ENCODE results near the gene STN1.
A peak's percentile ranks its signal among the peaks of the same experiment; 100 is the strongest.

The STN1 gene, protein sequence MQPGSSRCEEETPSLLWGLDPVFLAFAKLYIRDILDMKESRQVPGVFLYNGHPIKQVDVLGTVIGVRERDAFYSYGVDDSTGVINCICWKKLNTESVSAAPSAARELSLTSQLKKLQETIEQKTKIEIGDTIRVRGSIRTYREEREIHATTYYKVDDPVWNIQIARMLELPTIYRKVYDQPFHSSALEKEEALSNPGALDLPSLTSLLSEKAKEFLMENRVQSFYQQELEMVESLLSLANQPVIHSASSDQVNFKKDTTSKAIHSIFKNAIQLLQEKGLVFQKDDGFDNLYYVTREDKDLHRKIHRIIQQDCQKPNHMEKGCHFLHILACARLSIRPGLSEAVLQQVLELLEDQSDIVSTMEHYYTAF

DNA sequence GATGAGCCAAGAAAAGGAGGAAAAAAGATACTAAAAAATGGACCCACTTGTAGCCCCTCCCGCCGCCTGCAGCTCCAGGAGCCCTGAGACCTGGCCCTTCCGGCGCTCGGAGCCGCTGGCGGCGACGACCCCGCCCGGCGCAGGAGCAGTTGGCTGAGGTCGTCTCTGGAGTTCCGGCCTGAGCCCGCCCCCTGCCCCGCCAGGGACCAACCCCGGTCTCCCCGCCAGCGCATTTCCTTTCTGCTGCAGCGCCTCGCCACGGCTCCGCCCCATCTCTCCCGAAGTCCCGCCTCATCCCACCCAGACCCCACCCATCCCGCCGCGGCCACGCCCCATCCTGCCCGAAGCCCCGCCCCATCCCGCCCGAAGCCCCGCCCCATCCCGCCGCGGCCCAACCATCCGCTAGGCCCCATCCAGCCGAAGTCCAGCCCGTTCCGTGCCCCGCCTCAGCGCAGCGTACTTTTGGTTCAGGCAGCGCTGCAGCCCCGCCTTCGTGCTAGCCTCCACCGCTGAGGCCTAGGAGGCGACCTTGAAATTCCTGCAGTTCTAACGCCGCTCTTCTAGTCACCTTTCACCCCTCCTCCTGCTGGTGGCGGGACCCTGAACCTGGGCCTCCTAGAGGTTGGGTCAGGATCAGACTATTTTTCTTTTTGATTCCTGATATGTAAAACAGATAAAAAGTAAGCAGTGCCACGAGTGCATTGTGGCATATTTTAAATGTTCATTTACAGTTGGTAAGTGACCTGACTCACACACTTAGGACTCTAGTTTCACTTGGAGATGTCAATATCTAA, at the start of gene STN1:
Gene STN1, minus strand, starts transcription at position 132 of the 794 bp plus-strand sequence. CDS start 590 bp downstream, outside the sequence.
- peak within 1 kb of the TSS; percentile 96 to 99 for H3K4me3 ChIP-seq (ENCODE audit: low read depth in 1 of 2, low read length in 2 of 2)
- peak within 1 kb of the TSS; percentile 97 to 99 for H3K9ac ChIP-seq (ENCODE audit: low read depth in 1 of 2, low read length in 2 of 2)
- peak within 1 kb of the TSS; percentile 97 for H3K27ac ChIP-seq (ENCODE audit: low read depth, low read length)
- no peaks in the 10 kb centered on the region for H3K27me3 ChIP-seq (ENCODE audit: control insufficient read depth in 1 of 2, insufficient read depth in 2 of 2, low read length in 2 of 2)
- H3K4me1 ChIP-seq (ENCODE audit: control insufficient read depth in 1 of 2, insufficient read depth in 2 of 2, low read length in 2 of 2), result peaks cover 30 to 39% of the 10 kb centered on the region in 2 donors
- no peaks in the 10 kb centered on the region for H3K36me3 ChIP-seq (ENCODE audit: control insufficient read depth in 1 of 2, insufficient read depth in 2 of 2, low read length in 2 of 2)
- H3K9me3 ChIP-seq (ENCODE audit: control insufficient read depth in 1 of 2, low read length in 2 of 2), result peaks cover 6% of the 10 kb centered on the region in 2 donors

DNA sequence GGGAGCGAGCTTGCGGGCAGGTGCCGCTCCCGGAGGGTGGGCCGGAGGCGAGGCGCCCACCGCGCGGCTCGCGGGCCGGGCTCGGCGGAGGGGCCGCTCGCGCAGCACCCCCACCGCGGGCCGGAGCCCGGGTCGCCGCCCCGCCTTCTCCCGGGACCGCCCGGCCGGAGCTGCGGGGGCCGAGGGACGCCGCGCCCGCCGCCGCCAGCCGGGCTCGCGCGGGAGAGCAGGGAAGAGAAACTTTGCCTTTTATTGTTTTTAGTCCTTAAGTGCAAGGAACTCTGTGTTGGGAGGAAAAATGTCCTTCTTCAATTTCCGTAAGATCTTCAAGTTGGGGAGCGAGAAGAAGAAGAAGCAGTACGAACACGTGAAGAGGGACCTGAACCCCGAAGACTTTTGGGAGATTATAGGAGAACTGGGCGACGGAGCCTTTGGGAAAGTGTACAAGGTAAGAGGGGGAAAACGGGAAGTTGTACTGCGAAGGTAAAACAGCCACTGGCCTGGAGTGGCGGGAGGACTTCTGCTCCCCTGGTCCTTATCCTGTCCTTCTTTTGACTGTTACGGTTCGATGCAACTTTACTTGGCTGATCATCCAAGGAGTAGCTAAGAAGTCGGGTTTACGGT, 49.6 kb upstream of the STN1 start:
- peak overlapping the region; percentile 98 for H3K4me3 ChIP-seq (ENCODE audit: low read depth in 1 of 2, low read length in 2 of 2)
- H3K9me3 ChIP-seq (ENCODE audit: control insufficient read depth in 1 of 2, low read length in 2 of 2), result no peaks in the 10 kb centered on the region
- peak overlapping the region; percentile 90 to 99 for H3K9ac ChIP-seq (ENCODE audit: low read depth in 1 of 2, low read length in 2 of 2)
- H3K27me3 ChIP-seq (ENCODE audit: control insufficient read depth in 1 of 2, insufficient read depth in 2 of 2, low read length in 2 of 2), result no peaks in the 10 kb centered on the region
- peak overlapping the region; percentile 96 for H3K27ac ChIP-seq (ENCODE audit: low read depth, low read length)
- H3K36me3 ChIP-seq (ENCODE audit: control insufficient read depth in 1 of 2, insufficient read depth in 2 of 2, low read length in 2 of 2), result no peaks in the 10 kb centered on the region
- peaks cover 9 to 25% of the 10 kb centered on the region in 2 donors for H3K4me1 ChIP-seq (ENCODE audit: control insufficient read depth in 1 of 2, insufficient read depth in 2 of 2, low read length in 2 of 2)

DNA sequence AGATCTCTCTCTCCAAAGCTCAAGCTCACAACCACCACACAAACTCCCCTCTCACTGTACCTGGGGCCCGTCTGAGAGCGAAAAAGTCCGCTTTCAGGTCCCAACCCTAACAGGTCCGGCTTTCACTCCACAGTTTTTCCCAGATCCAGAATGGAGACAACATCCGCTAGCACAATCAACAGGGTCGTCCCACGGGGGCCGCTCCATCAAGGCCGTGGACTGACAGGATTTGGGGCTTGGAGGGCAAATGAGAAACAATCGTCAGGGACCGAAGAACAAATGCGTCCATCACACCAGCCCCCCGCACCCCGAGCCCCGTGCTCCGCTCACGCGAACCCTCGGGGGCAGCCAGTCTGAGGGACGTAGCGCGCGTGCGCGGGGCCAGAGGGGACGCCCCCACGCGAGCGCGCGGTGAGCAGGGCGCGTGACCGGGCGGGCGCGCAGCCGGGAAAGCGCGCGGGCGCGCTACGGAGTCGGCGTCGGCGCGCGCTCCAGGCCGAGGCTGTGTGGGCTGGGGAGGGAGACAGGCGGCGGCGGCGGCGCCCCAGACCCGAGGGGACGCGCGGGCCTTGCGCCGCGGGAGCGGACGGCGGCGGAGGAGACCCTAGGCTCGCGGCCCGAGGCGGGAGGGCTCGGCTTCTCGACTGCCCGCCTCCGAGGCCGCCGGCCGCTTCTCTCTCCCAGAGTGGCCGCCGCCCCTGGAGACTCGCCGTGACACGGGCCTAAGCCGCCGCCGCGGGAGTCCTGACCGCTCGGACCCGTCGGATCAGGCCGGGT, 48.9 kb upstream of the STN1 start, which contains the start of gene SLK:
Gene SLK, plus strand, starts transcription at position 470 of the 777 bp plus-strand sequence. CDS start 606 bp downstream, outside the sequence.
- no peaks in the 10 kb centered on the region for H3K27me3 ChIP-seq (ENCODE audit: control insufficient read depth in 1 of 2, insufficient read depth in 2 of 2, low read length in 2 of 2)
- no peaks in the 10 kb centered on the region for H3K9me3 ChIP-seq (ENCODE audit: control insufficient read depth in 1 of 2, low read length in 2 of 2)
- H3K9ac ChIP-seq (ENCODE audit: low read depth in 1 of 2, low read length in 2 of 2), result peak within 1 kb of the TSS; percentile 91 to 99
- peaks cover 9 to 25% of the 10 kb centered on the region in 2 donors for H3K4me1 ChIP-seq (ENCODE audit: control insufficient read depth in 1 of 2, insufficient read depth in 2 of 2, low read length in 2 of 2)
- peak within 1 kb of the TSS; percentile 96 for H3K27ac ChIP-seq (ENCODE audit: low read depth, low read length)
- peak within 1 kb of the TSS; percentile 98 for H3K4me3 ChIP-seq (ENCODE audit: low read depth in 1 of 2, low read length in 2 of 2)
- H3K36me3 ChIP-seq (ENCODE audit: control insufficient read depth in 1 of 2, insufficient read depth in 2 of 2, low read length in 2 of 2), result no peaks in the 10 kb centered on the region

DNA sequence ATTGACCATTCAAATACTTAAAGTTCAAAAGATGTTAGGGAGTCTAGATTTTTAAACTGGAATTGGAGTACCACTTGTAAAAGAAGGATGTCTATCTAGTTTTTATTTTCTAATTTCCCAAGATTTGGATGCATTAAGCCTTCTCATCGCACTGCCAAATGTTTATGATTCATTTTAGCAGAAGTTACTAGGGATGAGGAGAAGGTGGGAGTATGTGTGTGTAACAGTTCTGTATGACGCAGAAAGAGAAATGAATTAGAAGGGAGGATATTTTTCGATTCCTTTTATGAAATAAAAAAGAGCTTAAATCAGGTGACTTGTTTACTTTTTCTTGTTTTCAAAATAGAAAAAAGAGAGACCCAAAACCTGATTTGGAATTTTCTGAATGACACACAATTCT, 42.1 kb upstream of the STN1 start:
- Histone ChIP-seq H3K36me3 (ENCODE audit: control insufficient read depth in 1 of 2, insufficient read depth in 2 of 2, low read length in 2 of 2) (no peaks in the 10 kb centered on the region), H3K9me3 (ENCODE audit: control insufficient read depth in 1 of 2, low read length in 2 of 2) (no peaks in the 10 kb centered on the region), H3K27ac (ENCODE audit: low read depth, low read length) (no peak overlapping the region), H3K4me3 (ENCODE audit: low read depth in 1 of 2, low read length in 2 of 2) (no peak overlapping the region), H3K27me3 (ENCODE audit: control insufficient read depth in 1 of 2, insufficient read depth in 2 of 2, low read length in 2 of 2) (no peaks in the 10 kb centered on the region), H3K9ac (ENCODE audit: low read depth in 1 of 2, low read length in 2 of 2) (no peak overlapping the region), H3K4me1 (ENCODE audit: control insufficient read depth in 1 of 2, insufficient read depth in 2 of 2, low read length in 2 of 2) (no peaks in the 10 kb centered on the region)

DNA sequence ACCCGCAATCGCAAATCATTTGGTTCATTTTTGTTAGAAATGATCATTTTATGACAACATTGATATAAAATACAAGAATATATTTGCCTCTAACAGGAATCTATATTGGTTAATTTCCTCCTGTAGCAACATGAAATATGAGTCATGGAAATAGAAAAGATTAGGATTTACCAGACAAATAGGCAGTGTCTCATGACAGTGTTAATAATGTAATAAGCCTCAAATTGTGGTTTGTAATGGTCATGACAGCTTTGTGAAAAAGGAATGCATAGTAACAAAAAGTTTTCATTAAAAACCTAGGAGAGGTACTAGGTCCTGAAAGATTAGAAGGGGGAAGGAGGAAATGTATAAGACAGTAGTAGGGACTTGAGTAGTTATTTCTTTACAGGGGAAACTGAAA, 41.0 kb upstream of the STN1 start:
- no peaks in the 10 kb centered on the region for H3K27me3 ChIP-seq (ENCODE audit: control insufficient read depth in 1 of 2, insufficient read depth in 2 of 2, low read length in 2 of 2)
- H3K4me1 ChIP-seq (ENCODE audit: control insufficient read depth in 1 of 2, insufficient read depth in 2 of 2, low read length in 2 of 2), result no peaks in the 10 kb centered on the region
- no peaks in the 10 kb centered on the region for H3K36me3 ChIP-seq (ENCODE audit: control insufficient read depth in 1 of 2, insufficient read depth in 2 of 2, low read length in 2 of 2)
- H3K4me3 ChIP-seq (ENCODE audit: low read depth in 1 of 2, low read length in 2 of 2), result no peak overlapping the region
- H3K27ac ChIP-seq (ENCODE audit: low read depth, low read length), result no peak overlapping the region
- no peak overlapping the region for H3K9ac ChIP-seq (ENCODE audit: low read depth in 1 of 2, low read length in 2 of 2)
- H3K9me3 ChIP-seq (ENCODE audit: control insufficient read depth in 1 of 2, low read length in 2 of 2), result no peaks in the 10 kb centered on the region

DNA sequence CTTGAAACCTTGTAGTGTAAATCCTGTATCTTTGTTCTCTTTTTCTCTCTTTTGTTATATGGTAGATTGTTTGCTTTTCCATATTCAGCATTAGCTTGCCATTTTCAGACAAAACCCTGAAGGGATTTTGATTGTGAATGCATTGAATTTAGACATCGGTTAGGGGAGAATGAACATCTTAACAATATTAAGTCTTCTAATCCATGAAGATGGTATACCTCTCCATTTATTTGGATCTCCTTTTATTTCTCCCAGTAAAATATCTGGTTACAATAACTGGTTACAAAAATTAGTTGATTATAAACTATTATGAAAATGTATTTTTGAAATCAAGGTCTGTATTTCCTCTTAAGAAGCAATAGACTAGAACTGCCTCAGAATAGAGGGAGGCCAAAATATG, 36.6 kb upstream of the STN1 start:
- Histone ChIP-seq H3K27ac (ENCODE audit: low read depth, low read length) (no peak overlapping the region), H3K4me3 (ENCODE audit: low read depth in 1 of 2, low read length in 2 of 2) (no peak overlapping the region), H3K27me3 (ENCODE audit: control insufficient read depth in 1 of 2, insufficient read depth in 2 of 2, low read length in 2 of 2) (no peaks in the 10 kb centered on the region), H3K36me3 (ENCODE audit: control insufficient read depth in 1 of 2, insufficient read depth in 2 of 2, low read length in 2 of 2) (no peaks in the 10 kb centered on the region), H3K9me3 (ENCODE audit: control insufficient read depth in 1 of 2, low read length in 2 of 2) (no peaks in the 10 kb centered on the region), H3K9ac (ENCODE audit: low read depth in 1 of 2, low read length in 2 of 2) (no peak overlapping the region), H3K4me1 (ENCODE audit: control insufficient read depth in 1 of 2, insufficient read depth in 2 of 2, low read length in 2 of 2) (no peaks in the 10 kb centered on the region)

DNA sequence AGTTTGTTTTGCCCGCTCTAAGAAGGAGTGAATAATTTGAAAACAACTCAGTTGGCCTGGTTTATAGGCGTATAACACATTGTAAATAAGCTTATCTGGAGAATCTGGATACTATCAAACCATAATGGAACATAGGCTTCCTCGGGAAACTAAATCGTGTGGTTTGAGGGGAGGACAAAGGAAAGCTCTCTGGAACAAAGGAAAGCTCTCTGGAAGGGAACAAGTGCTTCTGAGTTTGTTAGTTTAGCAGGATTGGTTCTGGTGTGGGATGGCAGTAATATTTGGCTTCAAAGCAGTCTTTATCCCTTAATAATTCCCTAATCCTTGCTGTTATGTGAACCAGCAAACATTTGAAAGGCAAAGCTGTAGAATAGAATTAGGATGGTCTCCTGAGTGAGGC, 34.0 kb upstream of the STN1 start:
- Histone ChIP-seq H3K27ac (ENCODE audit: low read depth, low read length) (no peak overlapping the region), H3K9ac (ENCODE audit: low read depth in 1 of 2, low read length in 2 of 2) (no peak overlapping the region), H3K4me3 (ENCODE audit: low read depth in 1 of 2, low read length in 2 of 2) (no peak overlapping the region), H3K4me1 (ENCODE audit: control insufficient read depth in 1 of 2, insufficient read depth in 2 of 2, low read length in 2 of 2) (no peaks in the 10 kb centered on the region), H3K36me3 (ENCODE audit: control insufficient read depth in 1 of 2, insufficient read depth in 2 of 2, low read length in 2 of 2) (no peaks in the 10 kb centered on the region), H3K27me3 (ENCODE audit: control insufficient read depth in 1 of 2, insufficient read depth in 2 of 2, low read length in 2 of 2) (no peaks in the 10 kb centered on the region), H3K9me3 (ENCODE audit: control insufficient read depth in 1 of 2, low read length in 2 of 2) (no peaks in the 10 kb centered on the region)

DNA sequence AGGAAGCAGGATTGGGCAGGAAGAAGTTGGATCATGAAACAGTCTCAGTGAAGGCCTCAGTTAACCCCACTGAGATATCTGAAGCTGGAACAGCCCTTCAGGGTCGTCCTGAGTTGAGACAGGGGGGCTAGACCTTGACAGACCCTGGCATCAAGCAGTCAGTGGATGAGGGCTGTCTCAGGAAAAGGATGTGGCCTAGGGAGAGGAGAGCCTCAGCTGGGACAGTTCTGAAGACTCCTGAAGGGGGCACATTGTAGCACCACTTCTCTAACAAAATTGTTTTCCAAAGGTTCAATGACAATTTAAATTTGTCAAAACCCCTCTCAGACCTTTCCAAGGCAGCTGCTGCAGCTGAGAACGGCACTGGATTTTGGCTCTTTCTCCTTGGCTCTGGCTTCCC, 33.2 kb upstream of the STN1 start:
- no peaks in the 10 kb centered on the region for H3K36me3 ChIP-seq (ENCODE audit: control insufficient read depth in 1 of 2, insufficient read depth in 2 of 2, low read length in 2 of 2)
- H3K4me1 ChIP-seq (ENCODE audit: control insufficient read depth in 1 of 2, insufficient read depth in 2 of 2, low read length in 2 of 2), result no peaks in the 10 kb centered on the region
- H3K27ac ChIP-seq (ENCODE audit: low read depth, low read length), result no peak overlapping the region
- no peak overlapping the region for H3K9ac ChIP-seq (ENCODE audit: low read depth in 1 of 2, low read length in 2 of 2)
- H3K9me3 ChIP-seq (ENCODE audit: control insufficient read depth in 1 of 2, low read length in 2 of 2), result no peaks in the 10 kb centered on the region
- no peaks in the 10 kb centered on the region for H3K27me3 ChIP-seq (ENCODE audit: control insufficient read depth in 1 of 2, insufficient read depth in 2 of 2, low read length in 2 of 2)
- H3K4me3 ChIP-seq (ENCODE audit: low read depth in 1 of 2, low read length in 2 of 2), result no peak overlapping the region

DNA sequence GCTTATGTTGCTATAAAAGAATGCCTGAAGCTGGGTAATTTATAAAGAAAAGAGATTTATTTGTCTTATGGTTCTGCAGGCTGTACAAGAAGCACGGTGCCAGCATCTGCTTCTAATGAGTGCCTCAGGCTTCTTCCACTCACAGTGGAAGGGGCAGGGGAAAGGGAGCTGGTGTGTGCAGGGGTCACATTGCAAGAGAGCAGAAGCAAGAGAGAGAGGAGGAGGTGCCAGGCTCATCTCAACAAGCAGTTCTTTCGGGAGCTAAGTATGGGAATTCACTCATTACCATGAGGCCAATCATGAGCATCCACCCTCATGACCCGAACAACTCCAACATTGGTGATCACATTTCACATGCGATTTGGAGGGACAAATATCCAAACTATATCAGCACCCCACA, 31.7 kb upstream of the STN1 start:
- Histone ChIP-seq H3K27ac (ENCODE audit: low read depth, low read length) (no peak overlapping the region), H3K9me3 (ENCODE audit: control insufficient read depth in 1 of 2, low read length in 2 of 2) (no peaks in the 10 kb centered on the region), H3K9ac (ENCODE audit: low read depth in 1 of 2, low read length in 2 of 2) (no peak overlapping the region)

More for the DNA sequence above, 31.7 kb upstream of the STN1 start:
- no peaks in the 10 kb centered on the region for H3K36me3 ChIP-seq (ENCODE audit: control insufficient read depth in 1 of 2, insufficient read depth in 2 of 2, low read length in 2 of 2)
- no peak overlapping the region for H3K4me3 ChIP-seq (ENCODE audit: low read depth in 1 of 2, low read length in 2 of 2)
- no peaks in the 10 kb centered on the region for H3K4me1 ChIP-seq (ENCODE audit: control insufficient read depth in 1 of 2, insufficient read depth in 2 of 2, low read length in 2 of 2)
- H3K27me3 ChIP-seq (ENCODE audit: control insufficient read depth in 1 of 2, insufficient read depth in 2 of 2, low read length in 2 of 2), result no peaks in the 10 kb centered on the region
